Activated gamma-delta T cell treated with Interleukin-2 at 50 U/mL for 16 hours (primary cell): Measurements from ENCODE around the gene TM4SF5.

Experiments
- DNase-seq: peaks from one replicate; pipeline ENCODE4 v3.0.0-alpha.2; 2020

The TM4SF5 gene

GRCh38 chr17:4748686-4749085 lies 23.0 kb upstream of the TM4SF5 start:
- DNase-seq, result no peak

- no peak for DNase-seq
Measured at GRCh38 chr17:4750606-4751005, 21.1 kb upstream of the TM4SF5 start.

GRCh38 chr17:4751932-4752331 lies 19.8 kb upstream of the TM4SF5 start:
- DNase-seq, result no peak

- no peak for DNase-seq
Measured at GRCh38 chr17:4753392-4753791, 18.3 kb upstream of the TM4SF5 start.

GRCh38 chr17:4759776-4760236 lies 11.9 kb upstream of the TM4SF5 start:
- DNase-seq, result no peak

GRCh38 chr17:4764595-4764994 lies 7.1 kb upstream of the TM4SF5 start:
- no peak for DNase-seq

- no peak for DNase-seq
Measured at GRCh38 chr17:4766201-4766600, 5.5 kb upstream of the TM4SF5 start.

GRCh38 chr17:4766723-4767122 lies 5.0 kb upstream of the TM4SF5 start:
- no peak for DNase-seq

GRCh38 chr17:4768298-4768697 lies 3.4 kb upstream of the TM4SF5 start:
- no peak for DNase-seq

GRCh38 chr17:4769628-4770027 lies 2.1 kb upstream of the TM4SF5 start:
- DNase-seq, result no peak

- DNase-seq, result no peak
Measured at GRCh38 chr17:4772235-4772613, 538 bp downstream of the TM4SF5 start.

GRCh38 chr17:4777969-4778760 lies 6.5 kb downstream of the TM4SF5 start:
- DNase-seq, result no peak

GRCh38 chr17:4780325-4780955 lies 8.8 kb downstream of the TM4SF5 start:
- no peak for DNase-seq

GRCh38 chr17:4782652-4783051 lies 11.0 kb downstream of the TM4SF5 start:
- no peak for DNase-seq

- DNase-seq, result no peak
Measured at GRCh38 chr17:4785311-4786105, 13.8 kb downstream of the TM4SF5 start.

GRCh38 chr17:4786106-4786511 lies 14.4 kb downstream of the TM4SF5 start, which contains the start of gene VMO1:
VMO1 (minus strand) TSS chr17:4786364; CDS start chr17:4786352, 12 bp downstream.
- no peak for DNase-seq

- DNase-seq, result no peak
Measured at GRCh38 chr17:4786516-4786915, 14.8 kb downstream of the TM4SF5 start.

GRCh38 chr17:4788159-4788806 lies 16.6 kb downstream of the TM4SF5 start:
- no peak for DNase-seq

GRCh38 chr17:4788807-4789700 lies 17.4 kb downstream of the TM4SF5 start, which contains the start of gene GLTPD2:
GLTPD2 (plus strand) TSS chr17:4788964; CDS start chr17:4789012, 48 bp downstream.
- DNase-seq, result no peak

GRCh38 chr17:4789701-4789950 lies 17.9 kb downstream of the TM4SF5 start:
- DNase-seq, result no peak

- peak; percentile 69 for DNase-seq
Measured at GRCh38 chr17:4789951-4790704, 18.4 kb downstream of the TM4SF5 start.
